Naive B cell (primary cell): ENCODE data around the gene SLC7A6. TPM values are rescaled to one million over a fixed set of nuclear protein-coding genes. Genes with fewer than 3 reads are reported as not detected.

ENCODE experiments used
- ATAC-seq, 2 donors: fragments of 150-1000 bp; cut with Tn5 transposase; 2 replicates each; pipeline ENCODE4 v1.10.0; 2021; ENCODE audit warnings: low read depth in 2 of 2, mild to moderate bottlenecking in 2 of 2, moderate library complexity in 2 of 2
- DNase-seq: peaks from one replicate; pipeline ENCODE4 v3.0.0; 2022
- H3K27ac Mint-ChIP-seq, 6 donors: one replicate each; pipeline ENCODE4 v1.8.0; 2020 to 2022; ENCODE audit warnings: mild to moderate bottlenecking in 6 of 6, mixed read lengths in 6 of 6, moderate library complexity in 5 of 6, inconsistent platforms in 2 of 6
- H3K27me3 Mint-ChIP-seq, 3 donors: one replicate each; pipeline ENCODE4 v1.8.0; 2021 to 2022; ENCODE audit warnings: mixed read lengths in 3 of 3, mild to moderate bottlenecking in 1 of 3
- H3K36me3 Mint-ChIP-seq, 2 donors: one replicate each; pipeline ENCODE4 v1.8.0; 2020 to 2022; ENCODE audit warnings: mixed read lengths in 2 of 2, inconsistent platforms in 1 of 2, mild to moderate bottlenecking in 1 of 2
- H3K4me1 Mint-ChIP-seq, 3 donors: one replicate each; pipeline ENCODE4 v1.8.0; 2020 to 2022; ENCODE audit warnings: mixed read lengths in 3 of 3, inconsistent platforms in 1 of 3, mild to moderate bottlenecking in 1 of 3, moderate library complexity in 1 of 3
- H3K4me3 Mint-ChIP-seq, 8 donors: one replicate each; pipeline ENCODE4 v1.8.0; 2020 to 2022; ENCODE audit warnings: mild to moderate bottlenecking in 8 of 8, mixed read lengths in 8 of 8, moderate library complexity in 8 of 8, inconsistent platforms in 2 of 8
- H3K9me3 Mint-ChIP-seq, 7 donors: one replicate each; pipeline ENCODE4 v1.8.0; 2020 to 2022; ENCODE audit warnings: mixed read lengths in 7 of 7, mild to moderate bottlenecking in 5 of 7, inconsistent platforms in 2 of 7, moderate library complexity in 1 of 7
- polyA plus RNA-seq, 6 donors: library from polyadenylated mRNA; unstranded; fragments of 300-500 nt; fragmentation: Illumina TruSeq; gene quantifications; one replicate each; pipeline ENCODE4 v1.2.3, GENCODE V29; 2021; ENCODE audit warnings: low read depth in 6 of 6

The SLC7A6 gene
- polyA plus RNA-seq, 6 donors from 2014 or later: 6.5 to 16.4 (median 13.5) TPM

DNA sequence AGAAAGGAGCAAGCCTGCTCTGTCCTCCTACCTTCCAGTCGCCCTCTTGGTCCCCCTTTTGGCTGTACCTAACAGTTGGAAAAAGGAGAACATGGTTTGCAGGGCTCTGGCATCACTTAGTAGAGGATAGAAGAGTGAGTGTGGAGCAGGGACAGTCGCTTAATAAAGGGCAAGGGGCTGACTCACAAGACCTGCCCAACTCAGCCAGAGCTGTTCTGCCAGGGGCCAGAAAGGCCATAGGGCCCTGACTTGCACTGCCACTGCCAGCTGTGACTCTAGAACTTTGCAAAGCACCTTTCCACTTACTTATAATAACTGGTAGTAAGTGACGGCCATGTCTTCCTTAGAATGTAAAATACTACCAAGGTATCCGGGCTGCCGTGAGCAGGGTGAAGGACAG is 60.0 kb downstream of the SLC7A6 start:
- ATAC-seq: no peak
- Mint-ChIP-seq H3K27ac (peak overlapping the region in 1 of 6 donors; percentile 58), H3K27me3 (no peaks in the 10 kb centered on the region), H3K4me3 (no peak overlapping the region), H3K36me3 (peaks cover 2 to 4% of the 10 kb centered on the region in 2 donors), H3K9me3 (no peaks in the 10 kb centered on the region), H3K4me1 (peaks cover 4 to 12% (median 11%) of the 10 kb centered on the region in 3 donors)
- DNase-seq: no peak

DNA sequence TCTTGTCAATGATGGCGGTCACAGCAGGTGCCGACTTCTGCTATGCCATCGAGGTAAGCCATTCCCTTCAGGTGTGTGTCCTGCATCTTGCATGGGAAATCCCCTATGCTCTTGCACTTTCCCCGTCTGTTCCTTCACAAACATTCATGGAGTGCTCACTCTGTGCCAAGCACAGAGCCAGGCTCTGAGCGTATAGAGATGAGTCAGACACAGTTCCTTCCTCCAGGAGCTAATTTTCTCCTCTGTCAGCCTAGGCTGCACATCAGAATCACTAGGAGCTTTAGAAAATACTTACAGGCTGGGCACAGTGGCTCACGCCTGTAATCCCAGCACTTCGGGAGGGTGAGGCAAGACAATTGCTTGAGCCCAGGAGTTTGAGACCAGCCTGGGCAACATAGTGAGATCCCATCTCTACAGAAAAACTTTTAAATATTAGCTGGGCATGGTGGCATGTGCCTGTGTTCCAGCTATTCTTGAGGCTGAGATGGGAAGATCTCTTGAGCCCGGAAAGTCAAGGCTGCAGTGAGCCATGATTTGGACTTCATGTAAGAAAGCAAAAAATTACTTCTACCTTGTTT is 60.5 kb downstream of the SLC7A6 start:
- no peak overlapping the region for H3K4me3 Mint-ChIP-seq
- DNase-seq (no peak), ATAC-seq (no peak)
- no peaks in the 10 kb centered on the region for H3K27me3 Mint-ChIP-seq
- no peak overlapping the region for H3K27ac Mint-ChIP-seq
- H3K9me3 Mint-ChIP-seq: no peaks in the 10 kb centered on the region
- H3K36me3 Mint-ChIP-seq: peaks cover 0 to 4% of the 10 kb centered on the region in 2 donors
- H3K4me1 Mint-ChIP-seq: peaks cover 4 to 10% (median 9%) of the 10 kb centered on the region in 3 donors

DNA sequence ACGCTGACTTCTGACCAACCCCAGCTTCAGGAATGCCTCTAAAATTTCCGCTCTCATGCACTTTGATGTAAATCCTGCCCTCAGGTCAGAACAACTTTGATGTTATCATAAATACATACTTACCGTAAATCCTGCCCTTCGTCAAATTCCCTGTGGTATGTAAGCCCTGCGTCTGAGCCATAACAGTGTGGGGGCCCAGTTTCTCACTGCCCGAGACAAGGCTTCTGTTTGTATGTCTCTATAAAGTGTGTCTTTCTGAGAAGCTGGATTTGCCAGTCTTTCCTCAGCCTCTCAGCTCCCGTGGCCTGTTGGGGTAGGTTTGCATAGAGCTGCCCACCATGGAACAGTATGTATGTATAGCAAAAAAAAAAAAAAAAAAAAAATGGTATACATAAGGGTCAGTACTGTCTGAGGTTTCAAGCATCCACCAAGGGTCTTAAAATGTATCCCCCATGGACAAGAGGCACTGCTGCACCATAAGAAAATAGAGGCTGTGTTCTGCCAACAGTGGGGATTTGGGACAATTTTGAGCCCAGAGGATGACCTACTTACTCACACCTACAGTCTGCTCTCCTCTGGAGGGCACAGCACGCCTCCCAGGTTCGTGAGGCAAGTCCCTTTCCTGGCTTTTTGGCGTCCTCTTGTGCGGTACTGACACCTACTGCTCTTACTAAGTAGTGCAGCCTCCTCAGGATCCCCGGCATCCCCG is 64.0 kb downstream of the SLC7A6 start:
- Mint-ChIP-seq H3K4me3 (no peak overlapping the region), H3K27me3 (no peaks in the 10 kb centered on the region), H3K9me3 (no peaks in the 10 kb centered on the region), H3K27ac (peak overlapping the region in 2 of 6 donors; percentile 54 to 60), H3K36me3 (no peaks in the 10 kb centered on the region), H3K4me1 (peaks cover 14 to 24% (median 22%) of the 10 kb centered on the region in 3 donors)
- ATAC-seq (peak; percentile 88), DNase-seq (peak; percentile 70)

DNA sequence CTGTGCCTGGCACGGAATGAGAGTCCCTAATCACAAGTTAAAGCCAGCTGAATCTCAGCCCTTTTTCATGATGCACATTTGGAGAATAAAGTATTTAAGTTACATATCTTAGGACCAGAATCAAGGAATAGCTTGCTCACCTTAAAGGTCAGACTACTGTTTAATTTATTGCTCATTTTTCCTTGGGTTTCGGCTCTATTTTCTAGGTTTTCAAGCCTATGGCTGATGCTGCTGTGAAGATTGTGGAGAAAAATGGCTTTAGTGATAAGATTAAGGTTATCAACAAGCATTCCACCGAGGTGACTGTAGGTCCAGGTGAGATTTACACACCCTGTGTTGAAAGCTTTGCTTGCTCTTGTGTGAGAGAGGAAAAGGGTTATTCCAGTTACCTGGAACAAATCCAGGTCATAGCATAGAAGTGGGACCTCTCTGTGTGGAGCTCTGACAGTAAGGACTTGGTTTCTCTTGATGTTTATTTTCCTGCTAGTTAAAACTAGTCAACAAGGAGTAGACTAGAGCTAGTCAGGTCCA is 64.6 kb downstream of the SLC7A6 start:
- DNase-seq: no peak
- no peaks in the 10 kb centered on the region for H3K9me3 Mint-ChIP-seq
- no peaks in the 10 kb centered on the region for H3K36me3 Mint-ChIP-seq
- H3K27me3 Mint-ChIP-seq: no peaks in the 10 kb centered on the region
- no peak overlapping the region for H3K4me3 Mint-ChIP-seq
- no peak overlapping the region for H3K27ac Mint-ChIP-seq
- ATAC-seq: no peak
- peaks cover 14 to 24% (median 22%) of the 10 kb centered on the region in 3 donors for H3K4me1 Mint-ChIP-seq

DNA sequence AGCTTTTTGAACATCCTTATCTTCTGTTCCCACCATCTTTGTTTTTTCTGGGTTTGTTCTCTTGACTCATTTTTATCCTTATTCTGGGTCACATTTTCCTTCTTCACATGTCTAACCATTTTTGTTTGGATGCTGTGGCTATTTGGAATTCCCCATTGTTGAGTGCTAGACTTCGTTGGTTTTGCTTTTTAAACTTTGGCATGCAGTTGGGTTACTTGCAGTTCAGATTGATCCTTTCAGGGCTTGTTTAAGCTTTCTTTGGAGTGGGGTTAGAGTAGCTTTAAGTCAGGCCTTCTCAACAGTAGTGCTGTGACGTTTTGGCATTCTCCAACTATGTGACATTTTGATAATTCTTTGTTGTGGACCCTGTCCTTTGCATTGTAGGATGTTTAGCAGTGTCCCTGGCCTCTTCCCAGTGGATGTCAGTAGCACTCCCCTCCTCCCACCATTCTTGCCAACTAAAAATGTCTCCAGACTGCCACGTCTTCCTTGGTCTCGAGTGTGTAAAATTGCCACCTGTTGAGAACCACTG is 67.6 kb downstream of the SLC7A6 start:
- Mint-ChIP-seq H3K27me3 (no peaks in the 10 kb centered on the region), H3K4me1 (peaks cover 14 to 26% (median 22%) of the 10 kb centered on the region in 3 donors), H3K36me3 (no peaks in the 10 kb centered on the region), H3K4me3 (peak overlapping the region in 2 of 8 donors; percentile 29 to 66), H3K9me3 (no peaks in the 10 kb centered on the region), H3K27ac (peak overlapping the region in 5 of 6 donors; percentile 0 to 94 (median 72))
- ATAC-seq (no peak), DNase-seq (no peak)

DNA sequence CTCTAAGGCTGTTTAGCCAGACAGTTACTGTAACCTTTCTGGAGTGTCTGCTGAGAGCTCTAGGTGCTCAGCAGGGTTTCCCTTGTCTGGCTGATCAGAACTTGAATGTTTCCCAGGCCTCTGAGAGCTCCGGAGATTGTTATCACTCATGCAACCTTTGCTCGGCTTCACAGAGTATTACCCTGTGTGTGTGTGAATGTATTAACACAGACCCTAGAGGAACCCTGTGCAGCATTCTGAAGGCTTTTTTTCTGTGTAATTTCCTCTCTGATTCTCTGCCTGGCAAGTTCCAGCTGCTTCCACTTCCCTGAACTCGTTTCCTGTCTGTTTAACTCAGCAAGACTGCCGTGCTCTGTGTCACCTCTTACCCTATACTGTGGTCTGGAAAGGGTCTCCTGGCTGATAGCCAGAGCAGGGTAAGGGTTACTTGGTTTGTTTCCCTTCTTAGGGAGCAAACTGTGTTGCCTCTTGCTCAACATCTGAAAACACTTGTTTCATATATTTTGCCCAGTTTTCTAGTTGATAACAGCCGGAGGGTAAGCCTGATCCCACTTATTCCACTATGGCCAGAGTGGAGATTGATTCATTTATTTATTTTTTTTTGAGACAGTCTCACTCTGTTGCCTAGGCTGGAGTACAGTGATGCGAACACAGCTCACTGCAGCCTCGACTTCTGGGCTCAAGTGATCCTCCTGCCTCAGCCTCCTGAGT is 68.2 kb downstream of the SLC7A6 start:
- Mint-ChIP-seq H3K4me3 (peak overlapping the region in 5 of 8 donors; percentile 16 to 66 (median 33)), H3K4me1 (peaks cover 14 to 24% (median 22%) of the 10 kb centered on the region in 3 donors), H3K27me3 (no peaks in the 10 kb centered on the region), H3K36me3 (peaks cover 0 to 4% of the 10 kb centered on the region in 2 donors), H3K27ac (peak overlapping the region in 3 of 6 donors; percentile 0 to 72 (median 36)), H3K9me3 (no peaks in the 10 kb centered on the region)
- ATAC-seq (peak; percentile 69), DNase-seq (peak; percentile 28)

DNA sequence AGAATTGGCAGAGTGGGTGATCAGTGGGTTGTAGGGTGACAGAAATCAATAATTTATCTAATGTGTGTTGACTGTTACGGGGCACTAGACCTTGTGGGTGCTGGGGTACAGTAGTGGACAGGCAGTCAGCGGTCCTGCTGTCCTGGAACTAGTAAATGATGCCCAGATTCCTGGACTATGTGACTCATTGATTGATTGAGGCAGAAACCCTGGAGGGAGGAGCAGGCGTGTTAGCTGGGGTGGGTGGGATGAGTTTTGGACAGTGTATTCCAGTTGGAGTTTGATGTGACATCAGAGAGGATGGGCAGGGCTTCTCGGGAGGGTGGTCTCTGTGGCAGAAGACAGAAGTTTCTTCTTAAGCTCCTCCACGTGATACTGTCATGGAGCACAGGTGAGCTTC is 70.8 kb downstream of the SLC7A6 start:
- H3K4me3 Mint-ChIP-seq: no peak overlapping the region
- H3K27ac Mint-ChIP-seq: peak overlapping the region in 1 of 6 donors; percentile 85
- H3K36me3 Mint-ChIP-seq: peaks cover 8 to 22% of the 10 kb centered on the region in 2 donors
- ATAC-seq (no peak), DNase-seq (no peak)
- peaks cover 11 to 16% (median 13%) of the 10 kb centered on the region in 3 donors for H3K4me1 Mint-ChIP-seq
- H3K9me3 Mint-ChIP-seq: no peaks in the 10 kb centered on the region
- H3K27me3 Mint-ChIP-seq: no peaks in the 10 kb centered on the region

DNA sequence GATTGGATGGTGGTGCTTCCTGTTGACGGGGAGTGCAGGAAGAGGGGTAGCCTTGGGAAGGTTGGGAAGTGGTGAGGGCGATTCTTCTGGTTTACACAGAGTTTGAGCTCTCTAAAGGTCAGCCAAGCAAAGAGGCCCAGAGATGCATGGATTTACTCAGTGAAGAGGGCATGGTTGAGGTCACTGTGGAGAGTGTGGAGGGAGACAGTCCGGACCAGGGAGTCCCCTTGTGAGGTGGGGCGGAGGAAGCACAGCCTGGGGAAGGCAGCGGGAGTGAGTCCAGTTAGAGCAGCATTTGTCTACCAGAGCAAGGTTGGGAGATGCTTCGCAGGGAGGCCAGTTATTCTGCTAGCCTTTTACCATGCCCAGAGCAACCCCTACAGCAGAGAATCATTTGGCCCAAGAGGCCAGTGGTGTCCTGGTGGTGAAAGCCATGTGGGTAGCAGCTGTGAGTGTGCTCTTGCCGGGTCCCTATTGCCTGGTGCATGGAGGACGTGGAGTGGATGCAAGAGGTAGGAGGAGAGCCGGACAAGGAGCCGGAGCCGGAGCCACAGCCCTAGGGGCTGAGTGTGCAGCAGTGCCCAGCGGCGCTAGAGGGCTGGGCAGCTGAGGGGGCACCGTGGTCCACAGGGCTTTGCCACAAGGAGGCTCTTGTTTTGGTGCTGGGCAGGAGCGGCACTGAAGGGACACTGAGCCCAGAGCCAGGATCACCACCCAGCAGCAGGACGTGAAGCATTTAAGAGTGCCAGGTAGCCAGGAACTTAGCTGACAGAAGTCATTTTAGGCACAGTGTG is 74.2 kb downstream of the SLC7A6 start:
- ATAC-seq (no peak), DNase-seq (no peak)
- Mint-ChIP-seq H3K27ac (peak overlapping the region in 3 of 6 donors; percentile 37 to 97 (median 72)), H3K27me3 (no peaks in the 10 kb centered on the region), H3K4me1 (peaks cover 0 to 3% (median 0%) of the 10 kb centered on the region in 3 donors), H3K9me3 (no peaks in the 10 kb centered on the region), H3K4me3 (no peak overlapping the region), H3K36me3 (peaks cover 17 to 32% of the 10 kb centered on the region in 2 donors)

DNA sequence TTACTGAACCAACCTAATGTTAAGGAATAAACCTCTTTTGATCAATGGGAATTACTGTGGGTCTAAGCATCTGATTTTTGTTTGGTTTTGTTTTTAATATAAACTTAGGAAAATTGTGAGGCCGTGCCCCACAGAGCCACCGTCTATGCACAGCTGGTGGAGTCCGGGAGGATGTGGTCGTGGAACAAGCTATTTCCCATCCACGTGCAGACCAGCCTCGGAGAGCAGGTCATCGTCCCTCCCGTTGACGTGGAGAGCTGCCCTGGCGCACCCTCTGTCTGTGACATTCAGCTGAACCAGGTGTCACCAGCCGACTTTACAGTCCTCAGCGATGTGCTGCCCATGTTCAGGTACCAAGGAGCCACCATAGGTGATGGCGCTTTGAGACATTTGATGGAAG is 74.9 kb downstream of the SLC7A6 start:
- H3K27me3 Mint-ChIP-seq: no peaks in the 10 kb centered on the region
- H3K4me1 Mint-ChIP-seq: peaks cover 0 to 3% (median 0%) of the 10 kb centered on the region in 3 donors
- no peak for DNase-seq
- H3K4me3 Mint-ChIP-seq: no peak overlapping the region
- ATAC-seq: no peak
- H3K27ac Mint-ChIP-seq: no peak overlapping the region
- H3K9me3 Mint-ChIP-seq: no peaks in the 10 kb centered on the region
- peaks cover 18 to 32% of the 10 kb centered on the region in 2 donors for H3K36me3 Mint-ChIP-seq

DNA sequence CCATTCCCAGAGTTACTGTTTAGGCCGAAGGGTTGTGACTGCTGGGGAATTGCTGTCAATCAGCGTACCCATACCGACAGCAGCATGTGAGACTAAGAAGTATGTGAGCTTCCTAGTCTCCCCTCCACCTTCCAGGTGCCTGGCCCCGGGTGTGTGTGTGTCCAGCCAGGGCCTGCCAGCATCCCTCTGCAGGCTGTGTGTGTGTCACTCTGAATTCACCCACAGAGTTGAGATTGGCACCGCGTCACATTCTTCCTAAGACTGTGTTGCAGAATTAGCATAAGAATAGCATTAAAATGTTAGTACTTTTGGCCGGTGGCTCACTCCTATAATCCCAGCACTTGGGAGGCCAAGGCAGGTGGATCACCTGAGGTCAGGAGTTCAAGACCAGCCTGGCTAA is 78.3 kb downstream of the SLC7A6 start:
- DNase-seq: no peak
- Mint-ChIP-seq H3K4me3 (no peak overlapping the region), H3K36me3 (peaks cover 18 to 28% of the 10 kb centered on the region in 2 donors), H3K27me3 (no peaks in the 10 kb centered on the region), H3K27ac (no peak overlapping the region), H3K9me3 (no peaks in the 10 kb centered on the region), H3K4me1 (no peaks in the 10 kb centered on the region)
- no peak for ATAC-seq

DNA sequence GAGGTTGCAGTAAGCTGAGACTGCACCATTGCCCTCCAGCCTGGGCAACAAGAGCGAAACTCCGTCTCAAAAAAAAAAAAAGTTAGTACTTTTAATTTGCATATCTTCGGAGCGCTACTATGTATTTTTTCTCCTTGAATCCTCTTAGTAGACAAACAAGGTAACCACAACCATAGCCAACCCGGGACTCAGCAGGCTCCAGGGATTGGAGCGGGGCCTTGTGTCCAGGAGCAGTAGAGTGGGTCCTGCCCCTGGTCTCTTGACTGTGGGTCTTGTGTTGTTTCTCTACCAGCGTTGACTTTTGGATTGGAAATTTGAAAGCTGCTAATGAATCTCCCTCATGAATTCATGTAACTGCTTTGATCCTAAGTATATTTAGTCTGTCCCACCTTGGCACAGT is 78.8 kb downstream of the SLC7A6 start:
- no peaks in the 10 kb centered on the region for H3K9me3 Mint-ChIP-seq
- no peak for ATAC-seq
- H3K27me3 Mint-ChIP-seq: no peaks in the 10 kb centered on the region
- H3K4me1 Mint-ChIP-seq: no peaks in the 10 kb centered on the region
- no peak for DNase-seq
- no peak overlapping the region for H3K27ac Mint-ChIP-seq
- H3K4me3 Mint-ChIP-seq: no peak overlapping the region
- H3K36me3 Mint-ChIP-seq: peaks cover 21 to 23% of the 10 kb centered on the region in 2 donors

DNA sequence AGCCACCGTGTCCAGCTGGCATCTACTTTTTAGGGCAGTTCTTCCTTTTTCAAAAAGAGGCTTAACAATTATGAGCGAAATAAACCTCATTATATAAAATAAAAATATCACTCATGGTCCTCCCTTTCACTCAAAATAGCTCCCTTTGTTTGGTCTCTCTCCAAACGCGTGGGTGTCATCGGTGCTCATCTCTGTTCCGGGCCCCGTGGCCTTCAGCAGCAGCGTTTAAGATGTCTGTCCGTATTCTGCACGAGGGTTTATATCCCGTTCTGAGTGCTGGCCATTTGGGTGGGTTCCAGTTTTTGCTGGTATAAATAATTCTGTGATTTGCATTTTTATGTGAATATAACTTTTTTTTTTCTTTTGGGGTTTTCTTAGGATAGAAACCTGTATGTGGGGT is 79.9 kb downstream of the SLC7A6 start:
- Mint-ChIP-seq H3K4me1 (no peaks in the 10 kb centered on the region), H3K4me3 (no peak overlapping the region), H3K27ac (peak overlapping the region in 1 of 6 donors; percentile 15), H3K9me3 (no peaks in the 10 kb centered on the region), H3K36me3 (peaks cover 24 to 26% of the 10 kb centered on the region in 2 donors), H3K27me3 (no peaks in the 10 kb centered on the region)
- ATAC-seq (no peak), DNase-seq (no peak)

DNA sequence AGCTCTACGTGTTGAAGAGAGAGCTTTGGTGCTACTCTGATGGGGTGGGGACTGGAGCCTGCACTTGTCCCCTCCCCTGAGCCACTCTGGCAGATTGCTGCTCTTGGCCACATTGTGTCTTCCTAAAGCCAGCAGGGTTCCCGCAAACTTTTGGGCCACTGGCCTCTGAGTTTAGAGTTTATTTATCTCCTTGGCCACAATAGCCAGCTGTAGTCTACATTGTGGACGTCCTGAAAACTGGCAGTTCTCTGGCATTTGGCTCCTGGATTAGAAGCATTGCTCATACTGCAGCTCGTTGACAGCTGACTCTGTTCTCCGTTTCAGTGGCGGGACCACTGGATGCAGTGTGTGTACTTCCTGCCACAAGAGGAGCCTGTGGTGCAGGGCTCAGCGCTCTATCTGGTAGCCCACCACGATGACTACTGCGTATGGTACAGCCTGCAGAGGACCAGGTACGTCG is 81.1 kb downstream of the SLC7A6 start:
- H3K27ac Mint-ChIP-seq: no peak overlapping the region
- H3K9me3 Mint-ChIP-seq: no peaks in the 10 kb centered on the region
- DNase-seq: no peak
- H3K4me3 Mint-ChIP-seq: no peak overlapping the region
- ATAC-seq: no peak
- no peaks in the 10 kb centered on the region for H3K4me1 Mint-ChIP-seq
- no peaks in the 10 kb centered on the region for H3K27me3 Mint-ChIP-seq
- H3K36me3 Mint-ChIP-seq: peaks cover 18 to 22% of the 10 kb centered on the region in 2 donors
